Hepatocyte (in vitro differentiated cells): ENCODE data around the gene KPNA2.
"Not testable (repeated sequence)": the region's sequence is repeated elsewhere in the genome, so short reads cannot be mapped to it uniquely, and the experiment has no call there.

ENCODE experiments used
- CTCF ChIP-seq: fragments of 200-600 bp; sonication (generic); IDR thresholded peaks from 2 replicates; pipeline ENCODE4 v1.5.1; 2016; ENCODE audit warnings: antibody characterized with exemption, mild to moderate bottlenecking; ENCODE audit not compliant: poor library complexity
- EZH2 ChIP-seq: fragments of 200-600 bp; sonication (generic); IDR thresholded peaks from 2 replicates; pipeline ENCODE4 v1.6.1; 2016; ENCODE audit warnings: antibody characterized with exemption, mild to moderate bottlenecking, borderline replicate concordance
- EZH2phosphoT487 ChIP-seq: fragments of 200-600 bp; sonication (generic); IDR thresholded peaks from one replicate; pipeline ENCODE4 v1.6.1; 2018; ENCODE audit warnings: antibody characterized with exemption, mild to moderate bottlenecking, low read depth, moderate library complexity; ENCODE audit not compliant: unreplicated experiment, severe bottlenecking

DNA sequence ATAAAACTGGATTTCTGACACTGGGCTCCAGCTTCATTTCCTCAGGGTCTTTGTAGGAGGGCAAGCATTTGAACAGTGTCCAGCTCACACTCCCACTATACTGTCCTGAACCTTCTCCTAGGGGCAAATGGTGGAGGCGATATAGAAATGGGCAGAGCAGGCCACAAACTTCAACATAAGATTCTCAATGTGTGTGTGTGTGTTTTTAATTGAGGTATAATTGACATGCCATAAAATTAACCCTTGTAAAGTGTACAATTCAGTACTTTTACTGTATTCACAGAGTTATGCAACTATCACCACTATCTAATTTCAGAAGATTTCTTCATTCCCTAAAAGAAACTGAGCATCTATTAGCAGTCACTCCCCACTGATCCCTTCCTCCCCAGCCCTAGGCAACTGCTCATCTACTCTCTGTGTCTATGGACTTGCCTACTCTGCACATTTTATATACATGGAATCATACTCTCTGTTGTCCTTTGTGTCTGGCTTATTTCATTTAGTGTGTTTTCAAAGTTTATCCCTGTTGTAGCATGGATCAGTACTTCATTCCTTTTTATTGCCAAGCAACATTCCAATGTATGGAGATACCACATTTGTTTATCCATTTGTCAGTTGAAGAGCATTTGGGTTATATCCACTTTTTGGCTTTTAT is 40.5 kb downstream of the KPNA2 start:
- TF ChIP-seq EZH2phosphoT487, CTCF, EZH2: not testable (repeated sequence)
